ENCODE data around the gene YBEY.

The YBEY gene

GRCh38 chr21:46329796-46330195, 43.7 kb downstream of the YBEY start:
- DNase-seq: no peak

- no peak for DNase-seq
Measured at GRCh38 chr21:46334351-46335140, 48.4 kb downstream of the YBEY start.

GRCh38 chr21:46336603-46337002, 50.5 kb downstream of the YBEY start:
- no peak for DNase-seq

- DNase-seq: no peak
Measured at GRCh38 chr21:46340998-46341397, 54.9 kb downstream of the YBEY start.

GRCh38 chr21:46344219-46344915, 58.2 kb downstream of the YBEY start:
- no peak for DNase-seq

GRCh38 chr21:46345861-46346260, 59.7 kb downstream of the YBEY start:
- no peak for DNase-seq

GRCh38 chr21:46346296-46347202, 60.4 kb downstream of the YBEY start:
- no peak for DNase-seq

GRCh38 chr21:46347203-46347550, 61.0 kb downstream of the YBEY start:
- no peak for DNase-seq
